Karpas-422 (cell line): Measurements from ENCODE around the gene ITGA11. TPM values are rescaled to one million over a fixed set of nuclear protein-coding genes. Genes with fewer than 3 reads are reported as not detected.

ENCODE experiments used
- DNase-seq: peaks from one replicate; pipeline ENCODE4 v3.0.0-alpha.2; 2015
- H2AFZ ChIP-seq: fragments of 200-600 bp; sonication (generic); 2 replicates; pipeline ENCODE4 v1.6.1; 2014; ENCODE audit warnings: antibody characterized with exemption, low read length, mixed read lengths
- H3K27ac ChIP-seq: fragments of 200-600 bp; sonication (generic); 2 replicates; pipeline ENCODE4 v1.5.1; 2014; ENCODE audit warnings: mild to moderate bottlenecking, low read length, moderate library complexity
- H3K27me3 ChIP-seq: fragments of 200-600 bp; sonication (generic); 2 replicates; pipeline ENCODE4 v1.6.1; 2014; ENCODE audit warnings: low read length, mixed read lengths
- H3K36me3 ChIP-seq: fragments of 200-600 bp; sonication (generic); 2 replicates; pipeline ENCODE4 v1.6.1; 2014; ENCODE audit warnings: low read length, mixed read lengths; ENCODE audit not compliant: insufficient read depth
- H3K4me1 ChIP-seq: fragments of 200-600 bp; sonication (generic); 2 replicates; pipeline ENCODE4 v1.6.1; 2014; ENCODE audit warnings: mild to moderate bottlenecking, low read length, mixed read lengths
- H3K4me2 ChIP-seq: fragments of 200-600 bp; sonication (generic); 2 replicates; pipeline ENCODE4 v1.6.1; 2014; ENCODE audit warnings: low read length, low read depth, mild to moderate bottlenecking; ENCODE audit not compliant: poor library complexity, severe bottlenecking
- H3K4me3 ChIP-seq: fragments of 200-600 bp; sonication (generic); 2 replicates; pipeline ENCODE4 v1.5.1; 2014; ENCODE audit warnings: mild to moderate bottlenecking, antibody characterized with exemption, low read length, mixed read lengths
- H3K79me2 ChIP-seq: fragments of 200-600 bp; sonication (generic); 2 replicates; pipeline ENCODE4 v1.6.1; 2014; ENCODE audit warnings: mild to moderate bottlenecking, low read length, mixed read lengths
- H3K9ac ChIP-seq: fragments of 200-600 bp; sonication (generic); 2 replicates; pipeline ENCODE4 v1.6.0; 2014; ENCODE audit warnings: low read length
- H3K9me2 ChIP-seq: fragments of 200-600 bp; sonication (generic), shearing (Covaris generic); replicated peaks from 2 replicates; pipeline ENCODE4 v1.6.0; 2014; ENCODE audit warnings: mild to moderate bottlenecking, low read length, moderate library complexity; ENCODE audit not compliant: insufficient read depth
- H3K9me3 ChIP-seq: fragments of 300-700, 200-600 bp; sonication (generic); 2 replicates; pipeline ENCODE4 v1.6.1; 2014; ENCODE audit warnings: low read length, mixed read lengths
- H4K20me1 ChIP-seq: fragments of 200-600 bp; sonication (generic); 2 replicates; pipeline ENCODE4 v1.6.1; 2014; ENCODE audit warnings: mild to moderate bottlenecking, antibody characterized with exemption, low read length, low read depth; ENCODE audit not compliant: insufficient read depth
- total RNA-seq: library from RNA; depleted of rRNA; stranded (reverse); fragments of >200 nt; shearing (Covaris generic); gene quantifications from 2 replicates; pipeline ENCODE4 v1.2.3, GENCODE V29; 2014; ENCODE audit warnings: low replicate concordance

Gene ITGA11
- total RNA-seq, 1 experiment from 2014 or later = not detected

DNA sequence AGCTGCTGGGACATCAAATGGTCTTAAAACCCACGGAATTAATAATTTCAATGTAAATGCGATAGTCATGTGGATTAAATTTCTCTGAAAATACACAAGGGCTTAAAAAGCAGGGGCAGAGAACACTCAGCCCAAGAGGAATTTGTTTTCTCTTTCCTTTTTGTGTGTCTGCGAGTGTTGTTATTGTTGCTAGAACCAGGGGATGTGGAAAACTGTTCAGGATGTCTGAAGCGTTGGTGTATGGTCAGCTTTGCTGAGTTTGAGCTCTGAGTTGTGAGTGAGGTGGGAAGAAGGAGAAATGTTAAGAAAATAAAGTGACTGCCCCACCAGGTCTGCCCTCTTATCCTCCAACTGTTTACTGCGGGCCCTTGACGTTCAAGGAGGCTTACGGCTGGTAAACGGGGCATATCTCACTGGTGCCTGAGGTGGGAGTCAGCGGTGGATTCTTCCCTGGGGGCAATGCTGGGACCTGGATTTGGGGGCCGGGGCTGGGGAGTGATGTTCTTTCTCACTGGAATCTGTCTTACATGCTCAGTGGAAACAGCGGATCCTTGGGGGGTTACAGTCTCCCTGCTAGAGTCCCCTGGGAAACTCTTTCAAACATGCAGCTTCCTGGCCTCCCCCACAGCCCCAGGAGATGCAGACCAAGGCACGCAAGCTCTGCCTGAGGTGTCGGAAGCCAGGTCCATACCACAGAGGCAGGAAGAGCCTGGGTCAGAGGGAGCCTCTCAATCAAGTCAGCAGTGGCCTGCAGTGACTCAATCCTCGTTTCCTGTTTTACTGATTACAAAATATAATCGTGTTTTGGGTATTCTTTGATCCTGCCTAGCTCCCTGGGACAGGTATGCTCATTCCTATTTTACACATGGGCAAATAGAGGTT lies 41.8 kb downstream of the ITGA11 start:
- no peaks in the 10 kb centered on the region for H3K79me2 ChIP-seq
- H3K4me2 ChIP-seq = no peak overlapping the region
- H3K9me2 ChIP-seq = no peaks in the 10 kb centered on the region
- no peak overlapping the region for H3K4me3 ChIP-seq
- H3K4me1 ChIP-seq = peaks cover 16% of the 10 kb centered on the region
- no peak overlapping the region for H2AFZ ChIP-seq
- no peaks in the 10 kb centered on the region for H4K20me1 ChIP-seq
- H3K9ac ChIP-seq = no peak overlapping the region
- H3K36me3 ChIP-seq = no peaks in the 10 kb centered on the region
- no peak overlapping the region for H3K27ac ChIP-seq
- DNase-seq = no peak
- no peaks in the 10 kb centered on the region for H3K27me3 ChIP-seq
- no peaks in the 10 kb centered on the region for H3K9me3 ChIP-seq

DNA sequence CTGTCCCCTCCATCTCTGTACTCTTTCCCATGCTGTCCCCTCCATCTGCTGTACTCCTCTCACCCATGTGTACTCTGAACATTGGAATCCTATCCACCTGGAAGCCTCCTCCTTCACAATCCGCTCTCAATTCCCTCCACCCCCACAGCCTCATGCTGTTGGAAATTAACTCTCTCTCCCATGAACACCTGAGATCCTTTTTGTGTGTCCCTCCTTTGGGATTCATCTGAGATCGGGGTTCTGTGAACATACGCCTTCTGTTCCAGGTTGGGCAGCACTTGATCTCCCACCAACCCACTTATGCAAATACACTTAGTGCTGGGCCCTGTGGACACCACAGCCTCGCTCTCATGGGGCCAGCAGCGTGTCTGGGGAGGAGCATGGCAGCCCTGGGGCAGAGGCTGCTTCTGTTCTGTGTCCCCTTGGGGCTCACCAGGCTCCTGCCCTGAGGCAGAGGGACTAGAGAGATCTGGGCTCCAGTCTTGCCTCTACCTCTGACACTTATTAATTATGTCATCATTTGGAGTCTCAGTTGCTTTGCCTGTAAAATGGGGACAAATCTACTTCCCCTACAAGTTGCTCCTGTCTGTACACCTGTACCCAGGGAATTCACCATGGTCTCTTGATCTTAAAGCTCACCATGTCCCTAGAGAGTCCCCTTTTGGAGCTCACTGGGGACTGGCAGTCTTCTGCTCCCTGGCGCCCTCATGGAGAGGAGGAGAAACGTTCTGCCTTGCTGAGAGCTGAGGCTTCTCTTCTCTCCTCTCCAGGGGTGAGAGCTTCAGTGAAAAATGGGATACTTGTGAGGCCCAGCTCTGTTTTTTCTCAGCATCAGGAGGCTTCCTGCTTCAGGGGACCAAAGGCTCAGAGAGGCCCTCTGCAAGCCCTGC lies 42.7 kb downstream of the ITGA11 start:
- peak; percentile 59 for DNase-seq

DNA sequence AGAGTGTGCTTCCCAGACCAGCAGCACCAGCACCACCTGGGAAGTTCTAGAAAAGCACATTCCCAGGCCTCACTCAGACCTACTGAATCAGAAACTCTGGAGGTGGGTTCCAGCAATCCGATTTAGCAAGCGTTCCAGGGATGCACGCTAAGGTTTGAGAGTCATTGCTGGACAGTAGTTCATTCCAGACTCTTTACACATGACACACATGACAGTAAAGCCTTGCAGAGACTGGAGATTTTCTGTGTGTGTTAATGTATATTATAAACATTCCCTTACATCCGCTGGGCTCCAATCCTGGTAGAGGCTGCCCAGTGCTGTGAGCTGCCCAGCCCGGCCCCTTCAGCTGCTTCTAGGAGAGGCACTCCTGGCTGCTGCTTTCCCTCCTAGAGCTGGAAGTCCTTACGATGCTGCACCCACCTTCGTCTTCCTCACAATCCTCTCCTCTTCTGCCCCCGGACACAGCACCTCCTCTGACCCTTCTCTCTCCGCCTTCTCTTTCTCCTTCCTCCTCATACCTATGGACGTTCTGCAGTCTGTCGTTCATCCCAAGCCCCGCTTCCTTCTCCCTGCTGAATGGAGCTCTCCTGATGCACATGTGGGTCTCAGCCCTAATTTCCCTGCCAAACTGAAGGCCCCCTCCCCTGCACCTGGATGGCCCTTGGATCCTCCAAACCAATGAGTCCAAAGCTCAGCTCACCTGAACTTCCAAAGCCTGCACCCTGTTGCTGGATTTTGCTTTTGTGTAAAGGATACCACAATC lies 44.4 kb downstream of the ITGA11 start:
- H3K9me3 ChIP-seq = no peaks in the 10 kb centered on the region
- H3K36me3 ChIP-seq = no peaks in the 10 kb centered on the region
- H3K27ac ChIP-seq = no peak overlapping the region
- no peaks in the 10 kb centered on the region for H3K79me2 ChIP-seq
- H3K9me2 ChIP-seq = no peaks in the 10 kb centered on the region
- H3K4me3 ChIP-seq = no peak overlapping the region
- DNase-seq = no peak
- H3K4me2 ChIP-seq = no peak overlapping the region
- H3K27me3 ChIP-seq = 0 out of 2 replicates have a peak, but pooled peaks cover under 1% of the 10 kb centered on the region
- H3K9ac ChIP-seq = no peak overlapping the region
- peaks cover 16% of the 10 kb centered on the region for H3K4me1 ChIP-seq
- no peak overlapping the region for H2AFZ ChIP-seq
- no peaks in the 10 kb centered on the region for H4K20me1 ChIP-seq

More for the DNA sequence above, 42.7 kb downstream of the ITGA11 start:
- Histone ChIP-seq H3K9me3 (no peaks in the 10 kb centered on the region), H3K9ac (no peak overlapping the region), H3K4me2 (no peak overlapping the region), H3K9me2 (no peaks in the 10 kb centered on the region), H3K79me2 (no peaks in the 10 kb centered on the region), H3K27me3 (no peaks in the 10 kb centered on the region), H3K4me3 (no peak overlapping the region), H4K20me1 (no peaks in the 10 kb centered on the region), H3K27ac (no peak overlapping the region), H2AFZ (no peak overlapping the region), H3K4me1 (peaks cover 16% of the 10 kb centered on the region), H3K36me3 (no peaks in the 10 kb centered on the region)

DNA sequence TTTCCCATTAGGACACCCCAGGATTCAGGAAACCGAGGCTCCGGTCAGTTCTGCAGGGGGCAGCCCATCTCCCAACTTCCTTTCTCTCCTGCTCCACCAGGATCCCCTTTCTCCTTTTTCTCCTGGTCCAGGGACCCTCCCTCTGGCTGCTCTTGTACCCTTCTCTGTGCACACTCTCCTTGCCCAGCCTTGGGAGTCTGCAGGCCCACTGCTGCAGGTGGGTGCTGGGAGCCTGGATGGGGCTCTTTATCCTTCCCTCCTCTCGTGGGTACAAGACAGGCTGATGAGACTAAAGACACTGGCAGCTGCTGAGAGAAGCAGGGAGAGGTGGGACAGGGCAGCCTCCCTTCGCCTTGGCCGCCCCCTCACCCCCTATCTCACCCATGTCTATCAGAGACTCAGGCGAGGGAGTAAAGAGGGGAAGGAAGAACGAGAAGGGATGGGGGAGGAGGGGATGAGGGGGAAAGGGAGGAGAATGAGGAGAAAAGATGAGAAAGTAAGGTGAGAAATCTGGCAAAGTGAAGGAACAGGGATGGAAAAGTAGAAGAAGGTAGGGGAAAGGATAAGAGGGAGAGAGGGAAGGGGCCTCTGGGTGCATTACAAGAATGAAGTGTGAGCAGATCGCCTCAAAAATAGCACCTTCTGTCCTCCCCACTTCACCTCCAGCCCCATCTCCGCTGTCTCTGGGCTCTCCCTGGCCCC lies 45.2 kb downstream of the ITGA11 start:
- no peak for DNase-seq

DNA sequence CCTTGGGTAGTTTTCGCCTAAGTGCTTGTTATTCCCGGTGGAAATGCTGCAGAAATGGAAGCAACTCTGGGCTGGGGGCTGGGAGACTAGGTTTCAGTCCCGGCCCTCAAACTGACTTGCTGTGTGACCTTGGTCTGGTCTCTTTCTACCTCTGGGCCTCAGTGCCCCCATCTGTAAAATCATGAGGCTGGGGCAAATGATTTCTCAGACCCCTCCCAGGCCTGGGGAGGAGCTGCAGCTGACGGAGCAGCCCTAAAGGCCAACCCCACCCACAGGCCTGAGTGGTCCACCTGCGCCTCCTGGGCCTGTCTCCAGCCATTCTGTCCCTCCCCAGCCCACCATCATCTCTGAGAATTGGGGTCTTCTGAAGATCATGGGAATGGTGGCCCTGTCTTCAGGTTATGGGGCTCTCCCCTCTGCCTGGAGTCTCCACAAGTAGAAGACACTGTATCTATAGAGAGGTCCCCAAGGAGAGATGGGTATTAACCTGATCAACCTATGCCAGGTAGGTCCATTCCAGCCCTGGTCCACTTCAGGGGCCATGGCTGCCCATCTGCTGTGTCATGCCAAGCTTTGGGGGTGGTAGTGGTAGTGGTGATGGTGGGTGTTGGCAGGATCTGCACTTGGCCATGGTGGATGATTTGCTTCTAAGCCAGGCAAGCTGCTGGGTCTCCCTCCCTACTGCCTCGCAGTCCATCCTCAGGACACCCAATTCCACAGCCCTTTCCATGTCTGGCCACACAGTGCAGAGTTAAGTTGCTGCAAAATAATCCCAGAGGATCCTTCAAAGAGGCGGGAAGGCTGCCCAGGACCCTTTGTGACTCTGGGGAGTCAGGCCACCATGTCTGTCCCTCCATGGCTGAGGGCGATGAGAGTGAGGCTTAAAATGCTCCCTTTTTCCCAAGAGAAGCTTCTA lies 46.0 kb downstream of the ITGA11 start:
- Histone ChIP-seq H3K9me2 (no peaks in the 10 kb centered on the region), H2AFZ (no peak overlapping the region), H3K9me3 (no peaks in the 10 kb centered on the region), H3K4me3 (no peak overlapping the region), H3K27ac (no peak overlapping the region), H4K20me1 (no peaks in the 10 kb centered on the region), H3K36me3 (no peaks in the 10 kb centered on the region), H3K4me2 (no peak overlapping the region), H3K79me2 (no peaks in the 10 kb centered on the region), H3K4me1 (peaks cover 16% of the 10 kb centered on the region), H3K27me3 (0 out of 2 replicates have a peak, but pooled peaks cover 2% of the 10 kb centered on the region), H3K9ac (no peak overlapping the region)
- DNase-seq = no peak

More for the DNA sequence above, 45.2 kb downstream of the ITGA11 start:
- Histone ChIP-seq H3K4me1 (peaks cover 16% of the 10 kb centered on the region), H3K9me2 (no peaks in the 10 kb centered on the region), H3K9me3 (no peaks in the 10 kb centered on the region), H3K79me2 (no peaks in the 10 kb centered on the region), H3K27ac (no peak overlapping the region), H3K9ac (no peak overlapping the region), H2AFZ (no peak overlapping the region), H3K4me2 (no peak overlapping the region), H4K20me1 (no peaks in the 10 kb centered on the region), H3K36me3 (no peaks in the 10 kb centered on the region), H3K27me3 (0 out of 2 replicates have a peak, but pooled peaks cover 2% of the 10 kb centered on the region), H3K4me3 (no peak overlapping the region)

DNA sequence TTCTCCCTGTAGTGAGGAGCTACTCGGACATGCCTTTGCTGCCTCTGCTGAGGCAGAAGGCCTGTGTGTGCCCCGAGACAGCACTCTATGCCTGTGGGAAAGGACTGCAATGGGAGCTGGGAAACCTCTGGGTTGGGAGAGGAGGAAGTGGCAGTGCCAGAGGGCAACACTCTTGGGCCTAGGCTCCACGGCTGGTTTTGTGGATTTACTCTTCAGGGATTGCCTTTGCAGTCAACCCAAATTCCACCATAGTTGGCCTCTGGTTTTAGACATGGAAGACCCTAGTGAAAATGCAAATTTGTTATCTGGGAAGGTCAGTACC lies 46.8 kb downstream of the ITGA11 start:
- no peaks in the 10 kb centered on the region for H4K20me1 ChIP-seq
- no peaks in the 10 kb centered on the region for H3K9me3 ChIP-seq
- no peak for DNase-seq
- no peaks in the 10 kb centered on the region for H3K36me3 ChIP-seq
- H3K27ac ChIP-seq = no peak overlapping the region
- H3K9me2 ChIP-seq = no peaks in the 10 kb centered on the region
- no peak overlapping the region for H3K4me2 ChIP-seq
- no peak overlapping the region for H3K4me3 ChIP-seq
- no peak overlapping the region for H3K9ac ChIP-seq
- no peaks in the 10 kb centered on the region for H3K79me2 ChIP-seq
- H3K27me3 ChIP-seq = 0 out of 2 replicates have a peak, but pooled peaks cover 2% of the 10 kb centered on the region
- H3K4me1 ChIP-seq = peaks cover 14% of the 10 kb centered on the region
- H2AFZ ChIP-seq = no peak overlapping the region
